Measurements from ENCODE around the gene PLA2G2C.

DNA sequence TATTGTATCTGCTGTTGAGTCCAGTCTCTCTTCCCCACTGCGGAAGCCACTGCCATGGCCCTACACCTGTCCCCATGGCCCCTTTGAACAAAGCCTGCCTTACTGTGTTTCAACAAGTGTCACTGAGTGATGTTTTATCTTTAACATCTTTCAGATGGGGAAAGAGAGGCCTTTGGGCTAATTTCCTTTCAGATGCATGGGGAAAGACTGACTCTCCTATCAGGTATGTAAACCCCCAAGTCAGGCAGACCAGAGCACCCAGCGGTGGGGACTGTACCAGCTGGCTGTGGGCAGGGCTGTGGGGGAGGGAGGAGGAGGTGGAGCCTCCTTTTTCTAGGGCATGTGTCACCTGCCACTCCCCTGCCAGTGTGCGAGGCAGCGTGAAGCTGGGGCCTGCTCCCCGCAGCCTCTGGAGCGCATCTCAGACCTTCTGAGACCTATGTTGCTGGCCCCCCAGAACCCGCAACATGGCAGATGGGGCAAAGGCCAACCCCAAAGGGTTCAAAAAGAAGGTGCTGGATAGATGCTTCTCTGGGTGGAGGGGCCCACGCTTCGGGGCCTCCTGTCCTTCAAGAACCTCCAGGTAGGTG, 47.3 kb downstream of the PLA2G2C start, which contains the start of gene PLA2G2F:
- TF ChIP-seq, protein P1, sequence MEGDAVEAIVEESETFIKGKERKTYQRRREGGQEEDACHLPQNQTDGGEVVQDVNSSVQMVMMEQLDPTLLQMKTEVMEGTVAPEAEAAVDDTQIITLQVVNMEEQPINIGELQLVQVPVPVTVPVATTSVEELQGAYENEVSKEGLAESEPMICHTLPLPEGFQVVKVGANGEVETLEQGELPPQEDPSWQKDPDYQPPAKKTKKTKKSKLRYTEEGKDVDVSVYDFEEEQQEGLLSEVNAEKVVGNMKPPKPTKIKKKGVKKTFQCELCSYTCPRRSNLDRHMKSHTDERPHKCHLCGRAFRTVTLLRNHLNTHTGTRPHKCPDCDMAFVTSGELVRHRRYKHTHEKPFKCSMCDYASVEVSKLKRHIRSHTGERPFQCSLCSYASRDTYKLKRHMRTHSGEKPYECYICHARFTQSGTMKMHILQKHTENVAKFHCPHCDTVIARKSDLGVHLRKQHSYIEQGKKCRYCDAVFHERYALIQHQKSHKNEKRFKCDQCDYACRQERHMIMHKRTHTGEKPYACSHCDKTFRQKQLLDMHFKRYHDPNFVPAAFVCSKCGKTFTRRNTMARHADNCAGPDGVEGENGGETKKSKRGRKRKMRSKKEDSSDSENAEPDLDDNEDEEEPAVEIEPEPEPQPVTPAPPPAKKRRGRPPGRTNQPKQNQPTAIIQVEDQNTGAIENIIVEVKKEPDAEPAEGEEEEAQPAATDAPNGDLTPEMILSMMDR (IDR thresholded peaks at IDR 0.05), result no peak
- no peak for TF ChIP-seq EZH2 (IDR thresholded peaks at IDR 0.05; ENCODE audit: borderline replicate concordance, insufficient read depth, low read depth, low read length, poor library complexity, severe bottlenecking)

Data from B cell (primary cell).